ENCODE measurements around the gene YOD1. TPM values are rescaled to one million over a fixed set of nuclear protein-coding genes. Genes with fewer than 3 reads are reported as not detected.

Gene YOD1
- total and polyA plus RNA-seq, 4 experiments from 2014 or later: 0.47 to 10.0 (median 5.1) TPM

- H3K27ac Mint-ChIP-seq: no peak overlapping the region
- no peaks in the 10 kb centered on the region for H3K4me1 Mint-ChIP-seq
- intact Hi-C loops (cut with micrococcal nuclease): no loop called here
- ChIA-PET CTCF (ENCODE audit: partially characterized antibody) (no interaction called here), POLR2A (ENCODE audit: partially characterized antibody) (no interaction called here)
- H3K4me1 ChIP-seq (ENCODE audit: insufficient read depth, low read length): no peaks in the 10 kb centered on the region
- no peak overlapping the region for H3K27ac ChIP-seq (ENCODE audit: low read depth, low read length)
- H3K27me3 ChIP-seq (ENCODE audit: insufficient read depth, low read length): peaks cover 9% of the 10 kb centered on the region
- H3K27me3 Mint-ChIP-seq: peaks cover 41 to 53% of the 10 kb centered on the region in 2 donors
- no peak overlapping the region for H3K4me3 ChIP-seq (ENCODE audit: low read length in 2 of 2)
- no peaks in the 10 kb centered on the region for H3K9me3 Mint-ChIP-seq
- H3K9me3 ChIP-seq (ENCODE audit: control insufficient read depth in 1 of 2, low read length in 2 of 2): no peaks in the 10 kb centered on the region
- no peaks in the 10 kb centered on the region for H3K36me3 ChIP-seq (ENCODE audit: insufficient read depth, low read length)
- no peaks in the 10 kb centered on the region for H3K36me3 Mint-ChIP-seq
- DNase-seq: no peak
- no peak overlapping the region for H3K4me3 Mint-ChIP-seq
Observed at GRCh38 chr1:207027206-207027777, 23.7 kb downstream of the YOD1 start.

- no peak overlapping the region for H3K4me3 Mint-ChIP-seq
- H3K9me3 Mint-ChIP-seq: no peaks in the 10 kb centered on the region
- ChIA-PET POLR2A (ENCODE audit: partially characterized antibody) (no interaction called here), CTCF (ENCODE audit: partially characterized antibody) (interaction anchor here (1.4 kb wide), 1 partner anchor 22 kb away, joined by 5 read pairs; no protein-coding TSS in a partner anchor)
- no peak overlapping the region for H3K27ac Mint-ChIP-seq
- Histone ChIP-seq H3K27me3 (ENCODE audit: insufficient read depth, low read length) (peaks cover 9% of the 10 kb centered on the region), H3K36me3 (ENCODE audit: insufficient read depth, low read length) (no peaks in the 10 kb centered on the region), H3K27ac (ENCODE audit: low read depth, low read length) (no peak overlapping the region), H3K9me3 (ENCODE audit: control insufficient read depth in 1 of 2, low read length in 2 of 2) (no peaks in the 10 kb centered on the region), H3K4me1 (ENCODE audit: insufficient read depth, low read length) (no peaks in the 10 kb centered on the region), H3K4me3 (ENCODE audit: low read length in 2 of 2) (no peak overlapping the region)
- no peaks in the 10 kb centered on the region for H3K36me3 Mint-ChIP-seq
- peaks cover 30 to 48% of the 10 kb centered on the region in 2 donors for H3K27me3 Mint-ChIP-seq
- intact Hi-C loops (cut with micrococcal nuclease): no loop called here
- DNase-seq: no peak
- no peaks in the 10 kb centered on the region for H3K4me1 Mint-ChIP-seq
Observed at GRCh38 chr1:207026104-207026534, 24.9 kb downstream of the YOD1 start.

DNA sequence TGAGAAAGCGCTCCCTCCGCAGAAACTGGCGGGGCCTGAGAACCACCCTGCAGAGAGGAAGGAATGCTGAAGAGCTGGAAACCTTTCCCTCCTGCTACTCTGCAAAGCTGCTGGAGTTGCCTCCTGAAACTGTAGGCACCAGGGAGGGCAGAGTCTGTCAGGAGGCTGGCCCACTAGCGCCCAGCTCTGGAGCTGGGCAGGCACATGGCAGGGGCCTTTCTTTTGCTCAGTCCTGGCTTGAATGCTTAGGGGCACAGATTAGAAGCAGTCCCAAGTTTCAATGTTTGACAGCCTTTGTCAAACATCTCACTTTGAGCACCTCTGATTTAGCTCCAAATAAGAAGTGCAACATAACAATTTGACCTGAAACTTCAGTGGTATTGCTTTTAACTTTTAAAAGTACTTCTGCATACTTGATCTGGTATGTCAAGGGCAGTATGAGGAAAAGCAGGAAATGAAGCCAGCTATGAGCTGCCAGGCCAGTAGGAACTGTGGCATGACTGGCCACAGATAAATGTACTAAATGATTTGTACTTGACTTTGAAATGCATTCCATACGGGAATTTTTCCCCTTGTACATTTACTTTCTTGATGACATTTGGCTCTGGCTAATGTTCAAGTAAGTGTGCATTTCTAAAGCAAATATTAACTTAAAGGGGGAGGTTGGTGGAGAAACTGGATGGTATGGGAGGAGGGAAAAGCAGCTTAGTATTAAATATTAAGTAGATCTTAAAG is 25.7 kb downstream of the YOD1 start:
- POLR2A ChIA-PET (ENCODE audit: partially characterized antibody): no interaction called here
- no peak overlapping the region for H3K27ac ChIP-seq (ENCODE audit: low read depth, low read length)

DNA sequence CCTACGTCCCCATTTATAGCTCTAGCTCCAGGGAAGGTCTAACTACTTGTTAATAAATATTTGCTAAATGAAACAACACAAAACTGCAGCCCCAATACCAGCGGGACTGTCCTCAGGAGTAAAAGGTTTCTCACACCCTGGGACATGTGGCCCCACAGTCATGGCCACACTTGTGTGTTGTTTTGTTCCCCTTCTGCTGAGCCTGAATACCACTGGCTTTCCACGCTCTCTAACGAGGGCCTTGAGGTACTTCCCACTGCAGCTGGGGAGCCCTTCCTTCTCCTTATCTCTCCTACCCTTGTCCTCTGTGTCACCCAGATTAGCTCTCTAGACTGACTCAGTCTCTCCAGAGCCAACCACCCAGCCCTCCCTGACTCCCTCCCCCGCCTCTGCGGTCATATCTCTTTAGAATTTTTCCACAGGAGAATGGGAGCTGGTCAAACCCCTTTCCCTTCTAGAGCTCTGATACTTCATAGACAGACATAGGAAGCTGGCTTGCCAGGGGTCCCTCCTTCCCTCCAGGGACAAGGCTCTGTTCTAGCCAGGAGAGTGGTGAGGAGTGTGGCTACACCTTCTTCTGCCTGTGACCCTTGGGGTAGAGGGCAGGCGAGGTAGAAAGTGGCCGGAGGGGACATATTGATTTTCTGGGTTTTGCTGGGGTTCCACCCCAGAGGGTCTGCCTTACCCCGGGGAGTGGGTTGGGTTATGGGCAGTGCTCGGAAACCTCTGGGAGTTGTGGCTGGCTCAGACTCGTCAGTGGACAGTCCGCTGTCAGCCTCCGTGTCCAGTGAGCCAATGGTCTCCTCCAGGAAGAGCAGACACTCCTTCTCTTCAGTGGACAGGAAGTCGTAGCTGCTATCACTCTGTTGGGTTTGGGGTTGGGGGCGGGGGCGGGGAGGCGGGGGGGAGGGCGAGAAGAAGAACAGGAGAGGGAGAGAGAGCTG is 26.5 kb downstream of the YOD1 start:
- Mint-ChIP-seq H3K9me3 (no peaks in the 10 kb centered on the region), H3K4me1 (no peaks in the 10 kb centered on the region), H3K4me3 (no peak overlapping the region), H3K27ac (no peak overlapping the region), H3K36me3 (no peaks in the 10 kb centered on the region), H3K27me3 (peaks cover 25 to 40% of the 10 kb centered on the region in 2 donors)
- POLR2A ChIA-PET (ENCODE audit: partially characterized antibody): no interaction called here
- Histone ChIP-seq H3K36me3 (ENCODE audit: insufficient read depth, low read length) (no peaks in the 10 kb centered on the region), H3K4me1 (ENCODE audit: insufficient read depth, low read length) (peaks cover 5% of the 10 kb centered on the region), H3K27me3 (ENCODE audit: insufficient read depth, low read length) (peaks cover 9% of the 10 kb centered on the region), H3K9me3 (ENCODE audit: control insufficient read depth in 1 of 2, low read length in 2 of 2) (no peaks in the 10 kb centered on the region), H3K4me3 (ENCODE audit: low read length in 2 of 2) (no peak overlapping the region), H3K27ac (ENCODE audit: low read depth, low read length) (no peak overlapping the region)
- CTCF ChIA-PET (ENCODE audit: partially characterized antibody): interaction anchor here (1.4 kb wide), 1 partner anchor 20 kb away, joined by 5 read pairs; no protein-coding TSS in a partner anchor
- no peak for DNase-seq
- intact Hi-C loops (cut with micrococcal nuclease): no loop called here

More for the DNA sequence above, 25.7 kb downstream of the YOD1 start:
- intact Hi-C loops (cut with micrococcal nuclease): no loop called here
- CTCF ChIA-PET (ENCODE audit: partially characterized antibody): interaction anchor here (1.4 kb wide), 1 partner anchor 21 kb away, joined by 5 read pairs; no protein-coding TSS in a partner anchor
- H3K9me3 ChIP-seq (ENCODE audit: control insufficient read depth in 1 of 2, low read length in 2 of 2): no peaks in the 10 kb centered on the region
- no peaks in the 10 kb centered on the region for H3K4me1 Mint-ChIP-seq
- H3K4me3 ChIP-seq (ENCODE audit: low read length in 2 of 2): no peak overlapping the region
- no peak overlapping the region for H3K27ac Mint-ChIP-seq
- no peaks in the 10 kb centered on the region for H3K36me3 ChIP-seq (ENCODE audit: insufficient read depth, low read length)
- H3K36me3 Mint-ChIP-seq: no peaks in the 10 kb centered on the region
- H3K27me3 ChIP-seq (ENCODE audit: insufficient read depth, low read length): peaks cover 9% of the 10 kb centered on the region
- H3K27me3 Mint-ChIP-seq: peaks cover 29 to 47% of the 10 kb centered on the region in 2 donors
- no peak overlapping the region for H3K4me3 Mint-ChIP-seq
- no peaks in the 10 kb centered on the region for H3K4me1 ChIP-seq (ENCODE audit: insufficient read depth, low read length)
- no peaks in the 10 kb centered on the region for H3K9me3 Mint-ChIP-seq
- DNase-seq: no peak

DNA sequence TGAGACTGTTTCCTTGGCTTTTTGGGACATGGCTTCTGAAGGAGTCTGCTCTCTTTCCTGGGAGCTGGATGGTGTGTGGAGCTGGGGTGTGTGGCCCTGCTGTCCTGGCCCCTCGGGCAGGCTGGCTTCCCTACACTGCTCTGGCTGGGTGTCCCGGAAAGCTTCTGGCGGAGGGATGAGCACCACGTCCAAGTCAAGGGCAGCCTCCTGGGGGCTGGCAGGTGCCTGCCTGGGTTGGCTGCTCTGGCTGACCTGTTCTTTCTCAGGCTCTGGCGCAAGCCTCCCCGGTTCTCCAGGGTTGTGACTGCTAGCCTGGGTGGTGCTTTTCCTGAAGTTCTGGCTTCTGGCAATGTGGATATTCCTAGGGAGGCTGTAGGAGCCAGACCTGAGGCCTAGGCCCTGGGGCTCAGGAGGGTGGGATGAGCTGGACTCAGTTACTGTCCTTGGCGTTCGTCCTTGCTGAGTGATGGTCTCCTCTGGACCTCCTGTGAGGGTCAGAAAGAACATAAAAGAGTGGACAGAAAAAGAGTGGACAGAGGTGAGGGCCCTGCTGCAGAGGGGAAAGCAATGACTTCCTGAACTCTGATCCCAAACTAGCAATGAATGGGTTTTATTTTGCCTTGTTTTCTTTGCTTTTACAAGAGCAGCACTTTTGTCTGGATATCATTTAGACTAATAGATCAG is 27.9 kb downstream of the YOD1 start:
- Histone ChIP-seq H3K9me3 (ENCODE audit: control insufficient read depth in 1 of 2, low read length in 2 of 2) (no peaks in the 10 kb centered on the region), H3K36me3 (ENCODE audit: insufficient read depth, low read length) (no peaks in the 10 kb centered on the region), H3K4me3 (ENCODE audit: low read length in 2 of 2) (no peak overlapping the region), H3K27me3 (ENCODE audit: insufficient read depth, low read length) (peaks cover 6% of the 10 kb centered on the region), H3K27ac (ENCODE audit: low read depth, low read length) (no peak overlapping the region), H3K4me1 (ENCODE audit: insufficient read depth, low read length) (peaks cover 5% of the 10 kb centered on the region)
- DNase-seq: no peak
- Mint-ChIP-seq H3K36me3 (no peaks in the 10 kb centered on the region), H3K27me3 (peaks cover 23 to 40% of the 10 kb centered on the region in 2 donors), H3K4me3 (no peak overlapping the region), H3K4me1 (no peaks in the 10 kb centered on the region), H3K9me3 (no peaks in the 10 kb centered on the region), H3K27ac (no peak overlapping the region)
- intact Hi-C loops (cut with micrococcal nuclease): no loop called here
- ChIA-PET POLR2A (ENCODE audit: partially characterized antibody) (no interaction called here), CTCF (ENCODE audit: partially characterized antibody) (no interaction called here)

- H3K27ac ChIP-seq (ENCODE audit: low read depth, low read length): no peak overlapping the region
Observed at GRCh38 chr1:207021876-207022596, 29.0 kb downstream of the YOD1 start.

More at GRCh38 chr1:207021876-207022596, 29.0 kb downstream of the YOD1 start:
- Mint-ChIP-seq H3K27me3 (peaks cover 22 to 38% of the 10 kb centered on the region in 2 donors), H3K36me3 (no peaks in the 10 kb centered on the region), H3K27ac (no peak overlapping the region), H3K4me3 (no peak overlapping the region), H3K4me1 (no peaks in the 10 kb centered on the region), H3K9me3 (no peaks in the 10 kb centered on the region)
- Histone ChIP-seq H3K4me1 (ENCODE audit: insufficient read depth, low read length) (peaks cover 5% of the 10 kb centered on the region), H3K36me3 (ENCODE audit: insufficient read depth, low read length) (no peaks in the 10 kb centered on the region), H3K27me3 (ENCODE audit: insufficient read depth, low read length) (no peaks in the 10 kb centered on the region), H3K9me3 (ENCODE audit: control insufficient read depth in 1 of 2, low read length in 2 of 2) (no peaks in the 10 kb centered on the region), H3K4me3 (ENCODE audit: low read length in 2 of 2) (no peak overlapping the region)
- ChIA-PET CTCF (ENCODE audit: partially characterized antibody) (no interaction called here), POLR2A (ENCODE audit: partially characterized antibody) (no interaction called here)
- intact Hi-C loops (cut with micrococcal nuclease): no loop called here
- no peak for DNase-seq
